ENCODE data around the gene SLC25A21.

GRCh38 chr14:36751920-36752319 lies 420.5 kb downstream of the SLC25A21 start:
- TF ChIP-seq CTCF (IDR thresholded peaks at IDR 0.05) (no peak), POLR2A (IDR thresholded peaks at IDR 0.05) (no peak)

All from lower leg skin (tissue), 3 donors.